ENCODE data around the gene TELO2.

Gene TELO2

GRCh38 chr16:1534021-1535020 lies 41.2 kb downstream of the TELO2 start:
- in situ Hi-C loops (cut with MboI; ENCODE audit: low sequenced_read_pairs), result no loop called here

- in situ Hi-C loops (cut with MboI; ENCODE audit: low sequenced_read_pairs), result no loop called here
These were observed 42.5 kb downstream of the TELO2 start for GRCh38 chr16:1535391-1536291.

GRCh38 chr16:1536601-1537000 lies 43.4 kb downstream of the TELO2 start:
- in situ Hi-C loops (cut with MboI; ENCODE audit: low sequenced_read_pairs), result no loop called here

- in situ Hi-C loops (cut with MboI; ENCODE audit: low sequenced_read_pairs), result no loop called here
These were observed 44.0 kb downstream of the TELO2 start for GRCh38 chr16:1537138-1537577.

GRCh38 chr16:1537763-1538289 lies 44.7 kb downstream of the TELO2 start:
- in situ Hi-C loops (cut with MboI; ENCODE audit: low sequenced_read_pairs), result no loop called here

- in situ Hi-C loops (cut with MboI; ENCODE audit: low sequenced_read_pairs), result no loop called here
These were observed 45.8 kb downstream of the TELO2 start for GRCh38 chr16:1538804-1539520.

- in situ Hi-C loops (cut with MboI; ENCODE audit: low sequenced_read_pairs), result no loop called here
These were observed 46.8 kb downstream of the TELO2 start for GRCh38 chr16:1539720-1540555.

GRCh38 chr16:1540556-1540855 lies 47.3 kb downstream of the TELO2 start:
- in situ Hi-C loops (cut with MboI; ENCODE audit: low sequenced_read_pairs), result no loop called here

- in situ Hi-C loops (cut with MboI; ENCODE audit: low sequenced_read_pairs), result no loop called here
These were observed 48.4 kb downstream of the TELO2 start for GRCh38 chr16:1541293-1542165.

- in situ Hi-C loops (cut with MboI; ENCODE audit: low sequenced_read_pairs), result no loop called here
These were observed 49.0 kb downstream of the TELO2 start for GRCh38 chr16:1542166-1542500.

- in situ Hi-C loops (cut with MboI; ENCODE audit: low sequenced_read_pairs), result no loop called here
These were observed 49.4 kb downstream of the TELO2 start for GRCh38 chr16:1542533-1542932.

GRCh38 chr16:1543085-1543896 lies 50.1 kb downstream of the TELO2 start:
- in situ Hi-C loops (cut with MboI; ENCODE audit: low sequenced_read_pairs), result no loop called here

GRCh38 chr16:1545044-1546040 lies 52.2 kb downstream of the TELO2 start:
- in situ Hi-C loops (cut with MboI; ENCODE audit: low sequenced_read_pairs), result no loop called here

- in situ Hi-C loops (cut with MboI; ENCODE audit: low sequenced_read_pairs), result no loop called here
These were observed 53.3 kb downstream of the TELO2 start for GRCh38 chr16:1546430-1546829.

GRCh38 chr16:1548233-1548632 lies 55.1 kb downstream of the TELO2 start:
- in situ Hi-C loops (cut with MboI; ENCODE audit: low sequenced_read_pairs), result no loop called here

- in situ Hi-C loops (cut with MboI; ENCODE audit: low sequenced_read_pairs), result no loop called here
These were observed 55.6 kb downstream of the TELO2 start for GRCh38 chr16:1548727-1549126.

GRCh38 chr16:1550069-1550468 lies 56.9 kb downstream of the TELO2 start:
- in situ Hi-C loops (cut with MboI; ENCODE audit: low sequenced_read_pairs), result no loop called here
